ENCODE results near the gene DVL3. TPM values are rescaled to one million over a fixed set of nuclear protein-coding genes. Genes with fewer than 3 reads are reported as not detected.

The DVL3 gene
- total RNA-seq, 1 donor from 2014 or later = 39.0 TPM

GRCh38 chr3:184209146-184209923 is 54.2 kb downstream of the DVL3 start:
- intact Hi-C loops (cut with DNase I) = no loop called here
- no peaks in the 10 kb centered on the region for H3K4me1 ChIP-seq

DNA sequence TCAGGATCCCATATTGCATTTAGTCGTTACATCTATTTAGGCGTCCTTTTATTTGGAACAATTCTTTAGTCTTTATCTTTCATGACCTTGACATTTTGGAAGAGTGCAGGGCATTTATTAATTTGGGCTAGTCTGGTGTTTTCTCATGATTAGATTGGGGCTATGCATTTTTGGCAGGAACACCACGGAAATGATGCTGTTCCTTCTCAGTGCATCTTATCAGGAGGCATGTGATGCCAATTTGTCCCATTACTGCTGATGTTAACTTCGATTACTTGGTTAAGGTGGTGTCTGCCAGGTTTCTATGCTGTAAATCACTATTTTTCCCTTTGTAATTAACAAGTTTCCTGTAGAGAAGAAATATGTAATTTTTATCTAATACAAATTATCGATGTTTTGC is 56.1 kb downstream of the DVL3 start:
- H3K36me3 ChIP-seq = no peaks in the 10 kb centered on the region
- H3K4me3 ChIP-seq = no peak overlapping the region
- H3K9me3 ChIP-seq = no peaks in the 10 kb centered on the region
- TF ChIP-seq CTCF (IDR thresholded peaks at IDR 0.05) = no peak
- no peak for TF ChIP-seq POLR2AphosphoS5 (IDR thresholded peaks at IDR 0.05; ENCODE audit: insufficient read depth in 1 of 2, low read depth in 1 of 2)
- no peak for TF ChIP-seq POLR2A (IDR thresholded peaks at IDR 0.05)
- no peak overlapping the region for H3K27ac ChIP-seq
- H3K27me3 ChIP-seq = no peaks in the 10 kb centered on the region
- no peak for DNase-seq (ENCODE audit: extremely low spot score in 2 of 2)
- intact Hi-C loops (cut with DNase I) = no loop called here
- no peaks in the 10 kb centered on the region for H3K4me1 ChIP-seq

More at GRCh38 chr3:184209146-184209923, 54.2 kb downstream of the DVL3 start:
- DNase-seq (ENCODE audit: extremely low spot score in 2 of 2) = no peak
- Histone ChIP-seq H3K4me3 (no peak overlapping the region), H3K36me3 (no peaks in the 10 kb centered on the region), H3K9me3 (no peaks in the 10 kb centered on the region), H3K27me3 (no peaks in the 10 kb centered on the region), H3K27ac (no peak overlapping the region)
- TF ChIP-seq POLR2A (IDR thresholded peaks at IDR 0.05) (no peak), POLR2AphosphoS5 (IDR thresholded peaks at IDR 0.05; ENCODE audit: insufficient read depth in 1 of 2, low read depth in 1 of 2) (no peak), CTCF (IDR thresholded peaks at IDR 0.05) (no peak)

DNA sequence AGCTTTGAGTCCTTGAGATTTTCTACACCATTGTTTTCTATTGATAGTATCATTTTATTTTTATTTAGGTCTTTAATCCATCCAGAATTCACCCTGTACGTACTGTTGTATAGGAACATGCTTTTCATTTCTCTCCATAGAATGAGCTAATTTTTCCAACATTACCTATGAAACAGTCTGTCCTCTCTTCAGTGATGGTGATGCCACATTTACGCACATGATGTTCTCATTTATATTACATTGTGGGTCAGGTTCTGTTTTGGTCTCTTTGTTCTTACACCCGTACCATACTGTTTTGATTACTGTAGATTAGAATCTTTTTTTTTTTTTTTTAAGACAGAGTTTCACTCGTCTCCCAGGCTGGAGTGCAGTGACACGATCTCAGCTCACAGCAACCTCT is 56.5 kb downstream of the DVL3 start:
- TF ChIP-seq POLR2A (IDR thresholded peaks at IDR 0.05) = no peak
- no peak for TF ChIP-seq CTCF (IDR thresholded peaks at IDR 0.05)
- no peak for TF ChIP-seq POLR2AphosphoS5 (IDR thresholded peaks at IDR 0.05; ENCODE audit: insufficient read depth in 1 of 2, low read depth in 1 of 2)
- Histone ChIP-seq H3K27ac (no peak overlapping the region), H3K9me3 (no peaks in the 10 kb centered on the region), H3K4me3 (no peak overlapping the region), H3K36me3 (no peaks in the 10 kb centered on the region), H3K27me3 (no peaks in the 10 kb centered on the region), H3K4me1 (no peaks in the 10 kb centered on the region)
- no peak for DNase-seq (ENCODE audit: extremely low spot score in 2 of 2)
- intact Hi-C loops (cut with DNase I) = no loop called here

DNA sequence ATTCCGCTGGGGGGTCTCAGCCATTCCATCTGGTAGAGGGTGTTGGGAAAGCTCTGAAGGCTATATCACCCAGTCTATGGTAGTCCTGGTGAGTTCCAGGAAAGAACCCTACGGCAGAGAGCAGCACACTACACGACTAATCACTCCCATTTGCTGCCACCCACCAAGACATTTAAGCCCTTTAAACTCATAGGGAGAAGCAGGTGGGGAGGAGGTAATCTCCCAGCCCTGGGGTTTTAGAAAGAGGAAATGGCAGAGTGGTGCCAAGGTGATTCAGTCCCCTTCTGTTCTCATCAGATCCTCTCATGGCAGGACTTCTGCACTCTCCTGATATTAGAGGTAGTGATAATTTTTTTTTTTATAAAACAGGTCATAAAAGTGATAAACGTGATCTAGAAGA is 63.6 kb downstream of the DVL3 start:
- intact Hi-C loops (cut with DNase I) = no loop called here
- H3K27ac ChIP-seq = no peak overlapping the region
- DNase-seq (ENCODE audit: extremely low spot score in 2 of 2) = no peak
- no peaks in the 10 kb centered on the region for H3K9me3 ChIP-seq
- no peaks in the 10 kb centered on the region for H3K36me3 ChIP-seq
- TF ChIP-seq POLR2A (IDR thresholded peaks at IDR 0.05) = no peak
- TF ChIP-seq POLR2AphosphoS5 (IDR thresholded peaks at IDR 0.05; ENCODE audit: insufficient read depth in 1 of 2, low read depth in 1 of 2) = no peak
- no peak for TF ChIP-seq CTCF (IDR thresholded peaks at IDR 0.05)
- no peaks in the 10 kb centered on the region for H3K4me1 ChIP-seq
- no peak overlapping the region for H3K4me3 ChIP-seq
- H3K27me3 ChIP-seq = no peaks in the 10 kb centered on the region

DNA sequence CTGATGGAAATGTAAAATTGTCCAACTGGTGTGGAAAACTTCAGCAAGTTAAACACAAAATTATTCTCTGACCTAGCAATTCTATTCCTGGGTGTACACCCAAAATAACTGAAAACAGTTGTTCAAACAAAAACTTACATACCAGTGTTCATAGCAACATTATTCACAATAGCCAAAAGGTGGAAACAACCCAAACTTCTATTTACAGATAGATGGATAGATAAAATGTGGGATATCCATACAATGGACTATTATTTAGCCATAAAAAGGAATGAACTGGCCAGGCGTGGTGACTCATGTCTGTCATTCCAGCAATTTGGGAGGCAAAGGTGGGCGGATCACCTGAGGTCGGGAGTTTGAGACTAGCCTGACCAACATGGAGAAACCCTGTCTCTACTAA is 67.3 kb downstream of the DVL3 start:
- H3K27me3 ChIP-seq = no peaks in the 10 kb centered on the region
- intact Hi-C loops (cut with DNase I) = no loop called here
- H3K36me3 ChIP-seq = no peaks in the 10 kb centered on the region
- no peaks in the 10 kb centered on the region for H3K9me3 ChIP-seq
- no peak for DNase-seq (ENCODE audit: extremely low spot score in 2 of 2)
- H3K4me3 ChIP-seq = no peak overlapping the region
- no peaks in the 10 kb centered on the region for H3K4me1 ChIP-seq
- no peak for TF ChIP-seq POLR2A (IDR thresholded peaks at IDR 0.05)
- TF ChIP-seq POLR2AphosphoS5 (IDR thresholded peaks at IDR 0.05; ENCODE audit: insufficient read depth in 1 of 2, low read depth in 1 of 2) = no peak
- TF ChIP-seq CTCF (IDR thresholded peaks at IDR 0.05) = no peak
- no peak overlapping the region for H3K27ac ChIP-seq
